GM19025 (cell line): Measurements from ENCODE around the gene RGS7.

ENCODE experiments used
- ATAC-seq: cut with Tn5 transposase; IDR thresholded peaks from one replicate; pipeline ENCODE4 v1.9.1; 2021; ENCODE audit warnings: mild to moderate bottlenecking, low read depth, moderate library complexity; ENCODE audit not compliant: unreplicated experiment

Gene RGS7

DNA sequence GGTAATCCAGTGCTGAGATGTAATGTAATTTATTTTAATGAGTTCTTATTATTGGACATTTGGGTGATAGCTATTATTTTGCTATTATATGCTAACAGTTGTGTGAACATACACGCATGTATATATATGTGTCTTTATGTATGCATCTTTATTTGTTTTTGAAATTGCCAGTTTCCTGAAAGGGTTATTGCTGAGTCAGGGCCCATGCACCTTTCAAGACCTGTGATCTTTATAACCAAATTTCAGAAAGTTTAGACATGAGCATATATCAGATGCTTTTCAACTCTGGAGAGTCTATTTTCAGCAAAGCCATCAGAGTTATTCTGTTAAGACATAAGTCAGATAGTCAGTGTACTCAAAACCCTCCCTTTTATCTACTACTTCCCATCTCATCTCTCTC, 479.4 kb downstream of the RGS7 start:
- no peak for ATAC-seq

DNA sequence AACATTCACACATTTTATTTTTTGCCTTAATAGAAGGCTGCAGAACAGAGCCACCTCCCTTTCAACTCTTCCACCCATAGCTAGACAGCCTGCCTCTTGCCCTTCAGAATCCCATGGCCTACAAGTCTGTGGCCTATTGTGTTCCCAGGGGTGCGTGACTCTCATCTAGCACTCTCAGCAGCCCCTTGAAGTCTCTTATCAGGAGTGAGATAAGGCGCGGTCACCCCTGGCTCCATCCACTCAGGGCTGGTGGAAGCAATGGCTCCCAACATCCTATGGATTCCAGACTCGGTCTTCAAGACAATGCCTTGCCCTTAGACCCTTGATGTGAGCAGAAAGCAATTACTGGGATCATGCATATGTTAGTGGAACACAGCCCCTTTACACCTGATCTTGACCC, 480.9 kb downstream of the RGS7 start:
- ATAC-seq: no peak

DNA sequence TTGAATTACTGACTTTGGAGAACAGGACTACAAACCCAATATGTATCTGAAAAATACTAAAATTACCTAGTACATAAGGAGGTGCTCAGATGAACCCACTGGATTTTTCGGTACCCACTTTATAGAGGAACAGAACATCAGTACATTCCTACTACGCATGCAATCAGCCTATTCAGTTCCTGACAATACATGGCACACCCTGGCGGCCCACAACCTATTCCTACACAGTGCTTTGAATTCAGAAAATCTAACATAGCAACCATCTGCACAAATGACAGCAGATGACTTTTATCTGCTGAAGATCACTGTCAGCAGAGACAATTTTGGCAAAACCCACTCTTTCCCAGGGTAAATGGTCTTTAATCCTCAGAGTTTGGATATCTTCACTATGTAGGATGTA, 487.9 kb downstream of the RGS7 start:
- ATAC-seq: no peak

GRCh38 chr1:240866724-240867123, 490.3 kb downstream of the RGS7 start:
- ATAC-seq: no peak

DNA sequence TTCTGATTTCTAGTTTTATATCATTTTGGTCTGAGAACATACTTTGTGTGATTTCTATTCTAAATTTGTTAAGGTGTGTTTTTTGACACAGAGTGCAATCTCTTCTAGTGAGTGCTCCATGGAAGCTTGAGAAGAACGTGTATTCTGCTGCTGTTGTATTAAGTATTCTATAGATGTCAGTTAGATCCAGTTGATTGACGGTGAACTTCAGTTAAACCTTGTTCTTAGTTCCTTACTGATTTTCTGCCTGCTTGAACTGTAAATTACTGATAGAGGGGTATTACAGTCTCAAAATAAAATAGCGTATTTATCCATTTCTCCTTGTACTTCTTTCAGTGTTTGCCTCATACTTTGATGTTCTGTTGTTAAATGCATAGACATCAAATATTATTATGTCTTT, 497.0 kb downstream of the RGS7 start:
- no peak for ATAC-seq

DNA sequence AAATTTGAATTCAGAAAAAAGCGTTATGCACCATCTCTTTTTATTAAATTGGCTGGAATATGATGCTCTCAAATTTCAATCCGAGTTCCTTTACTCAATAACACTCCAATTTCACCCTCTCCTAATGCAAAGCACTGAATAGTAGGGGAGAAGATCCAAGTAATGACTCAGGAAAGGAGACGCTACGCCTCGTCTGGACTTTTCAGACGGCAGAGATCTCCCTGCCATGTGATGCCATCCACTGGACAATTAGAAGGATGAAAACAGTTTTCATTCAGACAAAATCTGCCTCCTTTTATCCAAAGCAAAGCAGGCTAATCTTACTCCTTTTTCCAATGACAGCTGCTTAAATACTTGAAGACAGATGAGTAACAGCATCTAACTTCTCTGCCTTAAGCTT, 502.6 kb downstream of the RGS7 start:
- no peak for ATAC-seq

DNA sequence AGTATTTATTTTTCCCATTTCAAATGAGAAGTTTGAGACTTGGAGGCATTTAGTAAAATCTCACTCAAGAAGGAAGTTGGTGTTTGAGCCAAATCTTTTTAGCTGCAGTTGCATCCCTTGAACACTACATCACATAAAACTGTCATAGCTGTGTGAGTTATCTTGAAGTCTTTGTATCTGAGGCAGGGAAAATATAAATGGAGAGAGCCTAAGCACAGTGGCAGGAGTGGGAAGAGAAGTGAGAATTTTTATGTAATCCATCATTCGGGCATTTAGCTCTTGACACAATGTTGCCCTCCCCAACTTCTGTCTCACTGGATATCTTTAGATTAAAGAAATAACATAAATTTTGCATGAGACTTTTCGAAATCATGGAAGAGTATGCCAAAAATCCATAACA, 509.7 kb downstream of the RGS7 start:
- no peak for ATAC-seq

- no peak for ATAC-seq
Measured at GRCh38 chr1:240844486-240844885, 512.5 kb downstream of the RGS7 start.

- no peak for ATAC-seq
Measured at GRCh38 chr1:240843798-240844197, 513.2 kb downstream of the RGS7 start.

GRCh38 chr1:240836271-240836670, 520.7 kb downstream of the RGS7 start:
- no peak for ATAC-seq

GRCh38 chr1:240835291-240835690, 521.7 kb downstream of the RGS7 start:
- ATAC-seq: no peak

- ATAC-seq: no peak
Measured at GRCh38 chr1:240833075-240833474, 523.9 kb downstream of the RGS7 start.

DNA sequence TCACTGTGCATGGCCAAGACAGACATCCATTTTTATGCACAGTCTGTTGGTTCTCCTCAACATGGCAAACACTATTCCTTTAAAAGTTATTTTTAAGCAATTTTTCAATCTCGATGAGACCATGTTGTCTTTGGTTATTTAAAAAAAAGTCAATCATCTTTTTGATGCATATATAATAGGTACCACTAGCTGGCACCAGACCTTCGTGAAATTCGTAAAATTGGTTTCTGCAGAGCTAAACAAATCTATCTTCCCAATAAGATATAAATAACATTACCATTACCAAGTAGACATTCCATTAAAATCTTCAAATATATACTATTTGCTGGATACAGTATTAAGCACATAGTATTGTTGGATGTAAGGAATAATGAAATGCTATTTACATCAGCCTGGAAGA, 525.1 kb downstream of the RGS7 start:
- no peak for ATAC-seq

- ATAC-seq: no peak
Measured at GRCh38 chr1:240831191-240831631, 525.8 kb downstream of the RGS7 start.

DNA sequence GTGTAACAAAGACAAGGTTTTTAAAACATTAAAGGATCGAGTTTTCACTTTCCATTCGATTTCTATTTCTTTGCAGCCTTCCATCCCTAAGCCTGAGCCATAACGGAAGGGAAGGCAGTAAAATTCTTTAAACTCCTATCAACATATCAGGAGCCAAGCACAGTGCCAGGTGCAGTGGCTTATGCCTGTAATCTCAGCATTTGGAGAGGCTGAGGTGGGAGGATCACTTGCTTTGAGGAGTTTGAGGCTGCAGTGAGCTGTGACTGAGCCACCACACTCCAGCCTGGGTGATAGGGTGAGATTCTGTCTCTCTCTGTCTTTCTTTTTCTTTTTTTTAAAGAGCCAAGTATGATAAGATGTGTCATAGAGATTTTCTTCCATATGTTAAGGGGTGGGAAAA, 527.5 kb downstream of the RGS7 start:
- no peak for ATAC-seq

GRCh38 chr1:240827786-240828185, 529.2 kb downstream of the RGS7 start:
- no peak for ATAC-seq

- ATAC-seq: no peak
Measured at GRCh38 chr1:240824238-240824637, 532.8 kb downstream of the RGS7 start.

GRCh38 chr1:240823357-240823756, 533.6 kb downstream of the RGS7 start:
- no peak for ATAC-seq

DNA sequence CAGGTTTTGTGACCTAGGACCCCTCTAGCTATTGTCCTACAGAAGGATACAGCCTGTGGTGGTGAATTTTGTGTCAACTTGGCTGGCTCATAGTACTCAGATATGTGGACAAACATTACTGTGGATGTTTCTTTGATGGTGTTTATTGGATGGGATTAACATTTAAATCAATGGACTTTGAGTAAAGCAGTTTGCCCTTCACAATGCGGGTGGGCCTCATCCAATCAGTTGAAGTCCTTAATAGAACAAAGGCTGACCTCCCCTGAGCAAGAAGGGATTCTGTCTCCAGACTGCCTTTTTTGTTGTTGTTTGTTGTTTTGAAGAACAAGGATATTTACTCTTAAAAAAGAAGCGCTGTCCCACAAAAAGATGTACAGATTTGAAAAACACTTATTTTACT, 535.1 kb downstream of the RGS7 start:
- no peak for ATAC-seq

DNA sequence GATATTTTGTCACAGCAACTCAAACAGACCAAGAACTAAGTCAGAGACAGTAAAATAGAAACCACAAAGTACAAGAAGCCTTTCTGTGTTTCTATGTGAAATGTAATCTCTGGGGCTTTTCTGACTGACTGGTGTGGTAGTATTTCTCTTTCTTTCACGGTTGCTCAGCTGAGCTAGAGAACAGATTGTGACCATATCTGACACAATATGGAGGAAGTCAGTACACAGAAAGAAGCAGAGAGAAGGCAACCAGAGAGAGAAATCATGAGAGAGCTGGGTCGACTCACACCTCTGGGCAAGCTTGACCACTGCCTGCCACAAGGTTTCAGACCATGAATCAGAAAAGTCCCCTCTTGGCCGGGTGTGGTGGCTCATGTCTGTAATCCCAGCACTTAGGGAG, 536.2 kb downstream of the RGS7 start:
- ATAC-seq: no peak

GRCh38 chr1:240816472-240816871, 540.5 kb downstream of the RGS7 start:
- no peak for ATAC-seq

DNA sequence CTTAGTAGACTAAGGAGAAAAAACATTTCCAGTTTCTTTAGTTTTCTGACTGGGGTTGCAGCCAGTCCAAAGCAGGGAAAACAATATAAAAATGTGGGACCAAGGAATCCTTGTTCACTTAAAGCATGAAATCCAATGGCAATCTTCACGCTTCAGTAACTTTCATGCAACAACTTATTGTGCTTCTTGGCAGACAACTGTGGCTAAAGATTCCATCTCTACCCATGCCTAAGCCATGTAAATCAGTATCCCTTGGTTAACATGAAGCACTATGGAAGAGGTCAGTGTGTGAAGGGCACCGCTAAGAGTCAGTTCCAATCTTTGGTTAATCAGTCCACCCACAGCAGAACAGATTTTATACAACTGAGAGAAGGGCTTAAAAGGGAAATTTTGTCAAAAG, 543.3 kb downstream of the RGS7 start:
- ATAC-seq: no peak

DNA sequence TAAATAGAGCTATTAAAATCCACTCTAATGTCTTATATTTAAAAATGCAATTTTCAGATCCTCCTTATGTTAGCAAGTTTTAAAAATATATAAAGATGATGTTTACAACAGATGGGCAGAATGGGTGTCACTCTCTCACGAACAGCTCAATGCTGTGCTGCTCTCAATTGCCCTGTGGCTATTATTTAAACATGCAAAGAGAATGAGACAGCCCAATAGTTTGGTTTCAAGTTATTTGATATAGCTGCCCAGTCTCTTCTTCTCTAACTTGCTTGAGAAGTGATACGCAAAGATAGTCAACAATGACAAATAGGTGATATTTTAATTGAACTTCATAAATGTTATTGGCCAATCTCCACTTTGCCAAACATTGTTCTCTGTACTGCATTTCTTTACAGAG, 545.7 kb downstream of the RGS7 start:
- no peak for ATAC-seq
